WI38 (cell line): ENCODE data around the gene EFCAB8.

Source experiments
- H3K4me3 ChIP-seq: 2 replicates; pipeline ENCODE4 v1.5.1; 2011; ENCODE audit warnings: low read depth, mild to moderate bottlenecking, control low read depth, low read length
- CTCF ChIP-seq: IDR thresholded peaks from 2 replicates; pipeline ENCODE4 v1.5.1; 2012; ENCODE audit warnings: low read depth, mild to moderate bottlenecking, control low read depth, low read length

EFCAB8 gene

DNA sequence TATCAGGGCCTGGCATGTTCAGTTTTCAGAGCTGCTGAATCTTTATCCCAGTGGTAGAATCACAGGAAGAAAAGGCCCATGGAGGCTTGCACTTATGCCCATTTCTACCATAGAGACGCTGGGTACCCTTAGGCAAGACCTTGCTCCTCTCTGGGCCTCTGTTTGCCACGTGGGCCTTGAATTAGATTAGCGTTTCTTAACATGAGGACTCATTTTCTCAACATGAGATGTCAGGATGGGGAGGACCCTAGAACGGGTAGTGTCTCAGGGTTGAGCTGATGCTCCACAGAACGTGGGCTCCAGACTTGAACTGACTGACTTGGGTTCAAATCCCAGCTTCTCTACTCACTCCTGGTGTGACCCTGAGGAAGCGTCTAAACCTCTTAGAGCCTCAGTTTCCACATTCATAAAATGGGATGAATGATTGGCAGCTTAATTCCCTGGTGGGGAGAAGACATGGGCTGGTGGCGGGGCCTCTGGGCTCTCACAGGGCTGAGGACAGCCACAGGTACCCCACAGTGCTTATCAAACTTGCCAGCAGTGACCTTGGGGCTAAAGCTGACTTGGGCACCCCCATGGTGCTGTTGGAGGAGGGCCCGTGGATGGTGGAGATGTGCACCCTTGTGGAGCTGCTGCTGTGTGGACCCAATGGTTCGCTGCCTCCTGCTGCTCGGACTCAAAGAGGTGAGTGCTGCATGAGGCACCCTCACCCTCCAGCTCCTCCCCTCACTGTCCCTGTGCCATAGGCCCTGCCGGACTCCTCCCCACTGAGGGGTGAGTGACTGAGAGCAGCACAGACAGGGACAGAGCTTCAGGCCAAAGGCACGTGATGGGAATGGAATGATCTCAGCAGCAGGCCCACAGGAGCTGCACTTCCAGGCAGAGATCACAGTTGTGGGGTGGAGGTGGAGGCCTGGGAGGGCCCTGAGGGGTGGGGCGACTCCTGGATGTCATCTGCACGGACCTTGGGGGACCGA, 117.3 kb downstream of the EFCAB8 start:
- H3K4me3 ChIP-seq = no peak overlapping the region
- no peak for TF ChIP-seq CTCF

DNA sequence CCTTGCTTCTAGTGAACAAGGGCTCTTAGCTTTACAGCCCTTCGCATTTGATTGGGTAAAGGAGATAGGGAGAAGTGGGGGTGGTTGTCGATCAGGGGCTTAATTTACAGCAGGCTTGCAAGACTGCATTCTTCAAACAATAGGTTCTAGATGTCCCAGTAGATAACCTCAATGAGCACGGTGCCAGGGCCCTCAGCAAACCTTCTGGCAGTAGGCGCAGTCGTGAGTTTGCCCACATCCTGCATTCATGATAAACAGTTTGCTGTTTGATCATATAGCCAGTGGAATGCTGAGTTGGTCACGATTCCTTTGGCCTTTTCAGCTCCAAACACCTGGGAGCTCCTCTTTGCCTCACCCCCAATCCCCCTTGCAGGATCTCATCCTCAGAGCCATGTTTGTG, 118.0 kb downstream of the EFCAB8 start:
- H3K4me3 ChIP-seq = no peak overlapping the region
- no peak for TF ChIP-seq CTCF

DNA sequence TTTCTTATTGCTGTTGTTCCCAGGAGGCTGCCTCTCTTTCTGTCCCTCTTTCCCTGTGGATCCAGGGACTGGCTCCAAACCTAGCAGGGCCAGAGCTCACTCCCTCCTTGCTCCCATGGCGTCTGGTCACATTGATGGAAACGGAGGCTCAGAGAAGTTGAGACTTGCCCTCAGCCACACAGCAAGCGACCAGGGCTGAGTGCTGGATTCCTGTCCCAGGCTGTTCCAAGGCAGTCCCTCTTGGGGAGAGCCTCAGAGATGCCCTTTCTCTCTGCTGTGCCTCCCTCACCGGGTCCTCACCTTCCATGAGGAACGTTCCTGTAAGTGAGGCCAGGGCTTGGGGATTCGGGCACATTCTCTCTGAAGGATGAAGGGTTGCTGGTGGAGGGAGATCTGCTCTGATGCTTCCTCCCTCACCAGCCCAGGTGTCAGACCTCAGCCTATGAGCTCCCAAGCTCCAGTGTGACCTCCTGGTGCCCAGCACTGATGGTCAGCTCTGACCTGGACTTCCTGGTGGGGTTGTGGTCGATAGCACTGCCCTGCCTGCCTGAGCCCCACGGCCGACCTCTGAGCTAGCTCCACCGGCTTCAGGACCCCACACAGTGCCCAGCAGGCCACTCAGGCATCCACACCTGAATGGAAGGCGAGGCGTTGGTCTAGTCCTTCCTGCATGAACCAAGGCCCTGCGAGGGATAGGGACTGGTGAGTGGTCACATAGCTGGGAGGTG, 118.7 kb downstream of the EFCAB8 start:
- TF ChIP-seq CTCF = no peak
- H3K4me3 ChIP-seq = no peak overlapping the region

DNA sequence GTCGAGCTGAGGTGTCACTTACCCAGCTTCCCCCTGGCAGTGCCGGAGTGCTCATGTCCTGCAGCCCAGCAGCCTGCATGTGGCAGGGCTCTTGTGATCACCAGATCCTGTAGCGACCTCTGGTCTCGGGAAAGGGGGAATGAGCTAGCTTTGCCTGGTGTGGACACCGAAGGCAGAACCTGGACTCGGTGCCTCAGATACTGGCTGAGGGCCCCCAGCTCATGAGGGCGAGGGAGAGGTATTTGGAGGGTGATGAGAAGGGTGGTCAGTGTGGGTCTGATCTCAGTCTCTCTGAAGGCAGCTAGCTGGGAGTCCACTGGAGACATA, 119.2 kb downstream of the EFCAB8 start:
- no peak overlapping the region for H3K4me3 ChIP-seq
- TF ChIP-seq CTCF = no peak

DNA sequence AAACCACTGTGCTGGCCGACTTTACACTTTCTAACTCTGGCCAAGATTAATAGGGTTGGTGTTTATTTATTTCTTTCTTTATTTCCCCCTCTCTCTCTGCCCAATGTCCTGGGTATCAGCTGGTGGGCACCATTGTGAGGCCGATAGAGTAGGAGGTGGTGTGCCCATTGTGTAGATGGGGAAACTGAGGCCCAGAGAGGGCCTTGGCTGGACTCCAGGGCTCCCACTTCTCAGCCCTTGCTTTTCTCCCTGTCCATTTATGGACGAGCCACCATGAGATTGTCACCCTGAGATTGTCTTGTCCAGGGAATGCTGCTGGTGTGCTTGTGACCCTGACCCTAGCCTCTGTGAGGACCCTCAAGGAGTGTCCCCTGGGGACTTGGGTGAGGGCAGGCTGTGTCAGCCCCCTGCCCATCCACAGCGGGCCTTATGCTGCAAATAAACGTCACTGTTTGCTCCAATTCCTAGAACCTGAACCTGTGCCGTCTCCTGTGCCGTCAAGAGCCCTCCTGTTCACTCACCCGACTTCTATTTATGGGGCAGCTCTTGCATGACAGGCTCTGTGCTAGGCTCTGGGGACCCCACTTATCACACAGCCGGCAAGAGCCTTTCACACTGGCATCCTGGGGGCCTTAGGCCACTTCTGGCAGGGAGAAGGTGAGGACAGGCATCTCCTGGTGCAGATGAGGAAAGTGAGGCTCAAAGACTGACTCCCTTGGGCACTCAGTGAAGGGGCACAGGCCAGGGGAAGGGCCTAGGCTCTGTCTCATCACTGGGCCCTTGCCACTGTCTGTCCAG, 120.7 kb downstream of the EFCAB8 start:
- no peak overlapping the region for H3K4me3 ChIP-seq
- TF ChIP-seq CTCF = no peak

DNA sequence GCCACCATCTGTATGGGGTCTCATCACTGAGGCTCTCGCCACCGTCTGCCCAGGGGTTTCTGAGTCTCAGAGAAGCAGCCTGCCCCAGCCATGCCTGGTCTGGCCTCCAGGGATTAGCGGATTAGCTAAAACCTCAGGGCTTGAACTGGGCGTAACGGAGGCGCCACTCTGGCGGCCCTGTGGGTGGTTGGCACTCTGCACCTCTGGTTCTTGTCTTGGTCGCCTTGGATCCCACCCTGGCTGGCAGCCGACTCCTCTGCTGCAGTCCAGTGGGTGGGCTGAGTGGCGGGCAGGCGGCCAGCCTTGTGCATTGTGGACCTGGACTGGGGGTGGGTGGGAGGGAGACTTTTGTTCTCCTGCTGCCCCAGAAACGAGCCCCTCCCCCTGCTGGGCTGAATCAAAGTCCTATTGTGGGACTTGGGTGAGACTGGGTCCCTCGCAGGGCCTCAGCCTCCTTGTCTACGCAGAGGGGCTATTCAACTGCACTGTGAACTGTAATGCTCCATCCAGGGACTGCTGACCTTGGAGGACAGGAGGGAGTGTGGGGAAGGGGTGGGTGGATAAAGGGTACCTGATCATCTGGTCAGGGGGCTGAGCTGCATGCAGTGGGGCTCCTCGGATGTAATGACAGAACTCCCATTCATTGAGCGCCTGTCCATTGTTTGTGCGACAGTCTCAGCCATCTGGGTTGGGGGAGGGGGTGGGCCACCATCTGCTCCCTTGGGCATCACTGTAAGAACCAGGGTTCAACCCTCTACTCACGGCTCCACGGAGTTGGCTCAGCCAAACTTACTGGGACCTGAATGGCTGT, 121.6 kb downstream of the EFCAB8 start:
- no peak overlapping the region for H3K4me3 ChIP-seq
- no peak for TF ChIP-seq CTCF
